Measurements from ENCODE around the gene TCL1B.

DNA sequence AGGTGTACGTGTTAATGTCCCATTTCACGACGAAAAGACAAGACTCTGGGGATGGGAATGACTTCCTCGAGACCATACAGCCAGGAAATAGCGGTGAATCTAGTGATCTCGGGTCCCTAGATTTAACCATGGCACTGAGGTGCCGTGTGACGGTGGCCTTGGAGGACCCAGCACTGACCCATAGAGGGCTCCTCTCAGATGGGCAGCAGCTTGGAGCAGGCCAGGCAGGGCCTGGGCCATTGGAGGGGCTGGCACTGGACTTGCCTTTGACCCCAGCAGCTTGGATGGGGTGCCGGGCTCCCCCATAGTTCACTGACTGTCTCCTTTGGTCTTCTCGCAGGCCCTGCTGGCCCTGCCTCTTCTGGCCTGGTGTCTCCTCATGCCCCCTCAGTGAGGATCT, 5.4 kb downstream of the TCL1B start:
- TF ChIP-seq, protein P1, sequence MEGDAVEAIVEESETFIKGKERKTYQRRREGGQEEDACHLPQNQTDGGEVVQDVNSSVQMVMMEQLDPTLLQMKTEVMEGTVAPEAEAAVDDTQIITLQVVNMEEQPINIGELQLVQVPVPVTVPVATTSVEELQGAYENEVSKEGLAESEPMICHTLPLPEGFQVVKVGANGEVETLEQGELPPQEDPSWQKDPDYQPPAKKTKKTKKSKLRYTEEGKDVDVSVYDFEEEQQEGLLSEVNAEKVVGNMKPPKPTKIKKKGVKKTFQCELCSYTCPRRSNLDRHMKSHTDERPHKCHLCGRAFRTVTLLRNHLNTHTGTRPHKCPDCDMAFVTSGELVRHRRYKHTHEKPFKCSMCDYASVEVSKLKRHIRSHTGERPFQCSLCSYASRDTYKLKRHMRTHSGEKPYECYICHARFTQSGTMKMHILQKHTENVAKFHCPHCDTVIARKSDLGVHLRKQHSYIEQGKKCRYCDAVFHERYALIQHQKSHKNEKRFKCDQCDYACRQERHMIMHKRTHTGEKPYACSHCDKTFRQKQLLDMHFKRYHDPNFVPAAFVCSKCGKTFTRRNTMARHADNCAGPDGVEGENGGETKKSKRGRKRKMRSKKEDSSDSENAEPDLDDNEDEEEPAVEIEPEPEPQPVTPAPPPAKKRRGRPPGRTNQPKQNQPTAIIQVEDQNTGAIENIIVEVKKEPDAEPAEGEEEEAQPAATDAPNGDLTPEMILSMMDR (IDR thresholded peaks at IDR 0.05): no peak
- no peak for TF ChIP-seq POLR2AphosphoS5 (IDR thresholded peaks at IDR 0.05; ENCODE audit: insufficient read depth in 1 of 2, low read depth in 1 of 2)

All from vagina (tissue), 2 donors.